ENCODE measurements around the gene COL19A1.

- no peak for TF ChIP-seq YY1 (IDR thresholded peaks at IDR 0.05; ENCODE audit: insufficient read depth, insufficient read length)
- TF ChIP-seq SUZ12 (IDR thresholded peaks at IDR 0.05; ENCODE audit: extremely low read depth, insufficient read depth, insufficient read length) = no peak
Observed at GRCh38 chr6:70241991-70242420, 375.6 kb downstream of the COL19A1 start.

Data from NT2/D1 (cell line).